ENCODE results near the gene MEGF11.

- no peak for TF ChIP-seq CTCF (IDR thresholded peaks at IDR 0.05)
- no peak for TF ChIP-seq POLR2AphosphoS5 (IDR thresholded peaks at IDR 0.05)
- TF ChIP-seq POLR2A (IDR thresholded peaks at IDR 0.05): no peak
These were observed 164.0 kb downstream of the MEGF11 start for GRCh38 chr15:66089509-66089908.
